ENCODE measurements around the gene DYRK4.

DYRK4 gene

GRCh38 chr12:4584896-4585295 lies 22.9 kb downstream of the DYRK4 start:
- TF ChIP-seq FOXP2 (optimal IDR thresholded peaks at IDR 0.05; ENCODE audit: borderline replicate concordance, extremely low read depth, extremely low read length, insufficient read depth) (no peak), TAF1 (IDR thresholded peaks at IDR 0.05; ENCODE audit: borderline replicate concordance, insufficient read depth, low read length) (no peak), SIN3A (IDR thresholded peaks at IDR 0.05; ENCODE audit: borderline replicate concordance, insufficient read depth, low read length) (no peak), REST (IDR thresholded peaks at IDR 0.05; ENCODE audit: insufficient read depth in 1 of 2, low read depth in 2 of 2, low read length in 2 of 2) (no peak)

- TF ChIP-seq POLR2AphosphoS5 (IDR thresholded peaks at IDR 0.05; ENCODE audit: low read depth, low read length), result no peak
- no peak for TF ChIP-seq REST (IDR thresholded peaks at IDR 0.05; ENCODE audit: insufficient read depth in 1 of 2, low read depth in 2 of 2, low read length in 2 of 2)
- TF ChIP-seq TAF1 (IDR thresholded peaks at IDR 0.05; ENCODE audit: borderline replicate concordance, insufficient read depth, low read length), result no peak
- no peak for TF ChIP-seq SIN3A (IDR thresholded peaks at IDR 0.05; ENCODE audit: borderline replicate concordance, insufficient read depth, low read length)
- TF ChIP-seq FOXP2 (optimal IDR thresholded peaks at IDR 0.05; ENCODE audit: borderline replicate concordance, extremely low read depth, extremely low read length, insufficient read depth), result no peak
Measured at GRCh38 chr12:4586500-4586899, 24.5 kb downstream of the DYRK4 start.

- TF ChIP-seq TAF1 (IDR thresholded peaks at IDR 0.05; ENCODE audit: borderline replicate concordance, insufficient read depth, low read length) (no peak), POLR2AphosphoS5 (IDR thresholded peaks at IDR 0.05; ENCODE audit: low read depth, low read length) (no peak), FOXP2 (optimal IDR thresholded peaks at IDR 0.05; ENCODE audit: borderline replicate concordance, extremely low read depth, extremely low read length, insufficient read depth) (no peak), SIN3A (IDR thresholded peaks at IDR 0.05; ENCODE audit: borderline replicate concordance, insufficient read depth, low read length) (no peak), REST (IDR thresholded peaks at IDR 0.05; ENCODE audit: insufficient read depth in 1 of 2, low read depth in 2 of 2, low read length in 2 of 2) (no peak)
Measured at GRCh38 chr12:4587108-4587507, 25.1 kb downstream of the DYRK4 start.

GRCh38 chr12:4588916-4589315 lies 26.9 kb downstream of the DYRK4 start:
- TF ChIP-seq FOXP2 (optimal IDR thresholded peaks at IDR 0.05; ENCODE audit: borderline replicate concordance, extremely low read depth, extremely low read length, insufficient read depth) (no peak), REST (IDR thresholded peaks at IDR 0.05; ENCODE audit: insufficient read depth in 1 of 2, low read depth in 2 of 2, low read length in 2 of 2) (no peak), SIN3A (IDR thresholded peaks at IDR 0.05; ENCODE audit: borderline replicate concordance, insufficient read depth, low read length) (no peak), POLR2AphosphoS5 (IDR thresholded peaks at IDR 0.05; ENCODE audit: low read depth, low read length) (no peak)

GRCh38 chr12:4589941-4590340 lies 27.9 kb downstream of the DYRK4 start:
- TF ChIP-seq FOXP2 (optimal IDR thresholded peaks at IDR 0.05; ENCODE audit: borderline replicate concordance, extremely low read depth, extremely low read length, insufficient read depth) (no peak), TAF1 (IDR thresholded peaks at IDR 0.05; ENCODE audit: borderline replicate concordance, insufficient read depth, low read length) (no peak), SIN3A (IDR thresholded peaks at IDR 0.05; ENCODE audit: borderline replicate concordance, insufficient read depth, low read length) (no peak), REST (IDR thresholded peaks at IDR 0.05; ENCODE audit: insufficient read depth in 1 of 2, low read depth in 2 of 2, low read length in 2 of 2) (no peak), POLR2AphosphoS5 (IDR thresholded peaks at IDR 0.05; ENCODE audit: low read depth, low read length) (no peak)

Measured in PFSK-1 (cell line).